Hematopoietic multipotent progenitor cell treated with erythropoietin and hydrocortisone succinate and interleukin-3 and kit ligand, for 6 days (in vitro differentiated cells): Measurements from ENCODE around the gene DNAH6.
"Not testable (repeated sequence)": the region's sequence is repeated elsewhere in the genome, so short reads cannot be mapped to it uniquely, and the experiment has no call there.

Experiments used
- DNase-seq: peaks from one replicate; pipeline ENCODE4 v3.0.0-alpha.2; 2015

Gene DNAH6

GRCh38 chr2:84515788-84516187, 510 bp upstream of the DNAH6 start:
- DNase-seq, result no peak

- no peak for DNase-seq
Observed at GRCh38 chr2:84519332-84519957, 3.1 kb downstream of the DNAH6 start.

- no peak for DNase-seq
Observed at GRCh38 chr2:84526562-84526961, 10.3 kb downstream of the DNAH6 start.

GRCh38 chr2:84527137-84528129, 11.1 kb downstream of the DNAH6 start:
- no peak for DNase-seq

- no peak for DNase-seq
Observed at GRCh38 chr2:84532291-84532690, 16.0 kb downstream of the DNAH6 start.

- no peak for DNase-seq
Observed at GRCh38 chr2:84534225-84534624, 17.9 kb downstream of the DNAH6 start.

GRCh38 chr2:84537251-84537650, 21.0 kb downstream of the DNAH6 start:
- DNase-seq, result no peak

- DNase-seq, result no peak
Observed at GRCh38 chr2:84539729-84540128, 23.4 kb downstream of the DNAH6 start.

- DNase-seq, result no peak
Observed at GRCh38 chr2:84545005-84545404, 28.7 kb downstream of the DNAH6 start.

- DNase-seq, result no peak
Observed at GRCh38 chr2:84546551-84546950, 30.3 kb downstream of the DNAH6 start.

- DNase-seq, result no peak
Observed at GRCh38 chr2:84548303-84548702, 32.0 kb downstream of the DNAH6 start.

GRCh38 chr2:84550916-84551315, 34.6 kb downstream of the DNAH6 start:
- no peak for DNase-seq

- DNase-seq, result not testable (repeated sequence)
Observed at GRCh38 chr2:84551526-84551925, 35.2 kb downstream of the DNAH6 start.

GRCh38 chr2:84556190-84556589, 39.9 kb downstream of the DNAH6 start:
- no peak for DNase-seq

GRCh38 chr2:84559838-84560237, 43.5 kb downstream of the DNAH6 start:
- no peak for DNase-seq

- DNase-seq, result no peak
Observed at GRCh38 chr2:84579661-84580060, 63.4 kb downstream of the DNAH6 start.

GRCh38 chr2:84603911-84604310, 87.6 kb downstream of the DNAH6 start:
- DNase-seq, result no peak

GRCh38 chr2:84613082-84613481, 96.8 kb downstream of the DNAH6 start:
- DNase-seq, result no peak

GRCh38 chr2:84619794-84620371, 103.6 kb downstream of the DNAH6 start:
- DNase-seq, result no peak

- DNase-seq, result no peak
Observed at GRCh38 chr2:84628486-84628885, 112.2 kb downstream of the DNAH6 start.

GRCh38 chr2:84629550-84629949, 113.3 kb downstream of the DNAH6 start:
- no peak for DNase-seq

GRCh38 chr2:84631047-84631446, 114.7 kb downstream of the DNAH6 start:
- peak; percentile 48 for DNase-seq

- DNase-seq, result no peak
Observed at GRCh38 chr2:84631985-84632384, 115.7 kb downstream of the DNAH6 start.
